Gastrocnemius medialis (tissue), 4 donors: ENCODE results near the gene RNU1-3.
"Not testable (repeated sequence)": the region's sequence is repeated elsewhere in the genome, so short reads cannot be mapped to it uniquely, and the experiment has no call there.

Experiments used
- POLR2A ChIP-seq, 2 donors: fragments of 450-650 bp; IDR thresholded peaks; one replicate each; pipeline ENCODE4 v1.6.1; 2017; ENCODE audit warnings: antibody characterized with exemption in 2 of 2, mild to moderate bottlenecking in 2 of 2, moderate library complexity in 2 of 2
- TF ChIP-seq, protein P1 (sequence below), 5 experiments: fragments of 450-650 bp in 3 of 5; fragments of 200-600 bp in 2 of 5; sonication (generic) in 2 of 5; IDR thresholded peaks in 4 of 5; conservative IDR thresholded peaks in 1 of 5; 1 replicate in 4 of 5; 2 replicates in 1 of 5; pipeline ENCODE4 v1.5.1; 2016 to 2019; ENCODE audit warnings: antibody characterized with exemption in 5 of 5, mild to moderate bottlenecking in 3 of 5, moderate library complexity in 3 of 5

DNA sequence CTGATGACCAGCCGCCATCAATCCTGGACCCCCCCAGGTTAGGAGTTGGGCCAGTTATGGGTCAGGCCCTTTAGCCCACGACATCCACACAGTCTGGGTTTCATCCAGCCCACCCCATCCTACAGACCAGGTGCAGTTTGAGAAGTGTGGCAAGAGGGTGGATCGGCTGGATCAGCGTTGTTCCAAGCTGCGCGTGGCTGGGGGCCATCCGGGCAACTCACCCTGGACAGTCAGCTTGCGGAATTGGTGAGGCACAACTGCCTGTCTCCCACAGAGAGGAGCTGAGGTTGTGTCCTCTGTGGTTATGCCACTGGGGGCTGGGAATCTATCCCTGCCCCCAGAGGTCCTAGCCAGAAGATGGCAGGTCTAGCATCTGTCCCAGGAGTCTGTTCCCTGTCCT is 18.0 kb downstream of the RNU1-3 start:
- TF ChIP-seq, protein P1, sequence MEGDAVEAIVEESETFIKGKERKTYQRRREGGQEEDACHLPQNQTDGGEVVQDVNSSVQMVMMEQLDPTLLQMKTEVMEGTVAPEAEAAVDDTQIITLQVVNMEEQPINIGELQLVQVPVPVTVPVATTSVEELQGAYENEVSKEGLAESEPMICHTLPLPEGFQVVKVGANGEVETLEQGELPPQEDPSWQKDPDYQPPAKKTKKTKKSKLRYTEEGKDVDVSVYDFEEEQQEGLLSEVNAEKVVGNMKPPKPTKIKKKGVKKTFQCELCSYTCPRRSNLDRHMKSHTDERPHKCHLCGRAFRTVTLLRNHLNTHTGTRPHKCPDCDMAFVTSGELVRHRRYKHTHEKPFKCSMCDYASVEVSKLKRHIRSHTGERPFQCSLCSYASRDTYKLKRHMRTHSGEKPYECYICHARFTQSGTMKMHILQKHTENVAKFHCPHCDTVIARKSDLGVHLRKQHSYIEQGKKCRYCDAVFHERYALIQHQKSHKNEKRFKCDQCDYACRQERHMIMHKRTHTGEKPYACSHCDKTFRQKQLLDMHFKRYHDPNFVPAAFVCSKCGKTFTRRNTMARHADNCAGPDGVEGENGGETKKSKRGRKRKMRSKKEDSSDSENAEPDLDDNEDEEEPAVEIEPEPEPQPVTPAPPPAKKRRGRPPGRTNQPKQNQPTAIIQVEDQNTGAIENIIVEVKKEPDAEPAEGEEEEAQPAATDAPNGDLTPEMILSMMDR (IDR thresholded peaks at IDR 0.05 in 4 of 5, conservative IDR thresholded peaks at IDR 0.05 in 1 of 5) = not testable (repeated sequence)
- not testable (repeated sequence) for TF ChIP-seq POLR2A (IDR thresholded peaks at IDR 0.05)
